ENCODE measurements around the gene RAVER2. TPM values are rescaled to one million over a fixed set of nuclear protein-coding genes. Genes with fewer than 3 reads are reported as not detected.

RAVER2 gene
- total RNA-seq, 1 experiment from 2014 or later: 12.9 TPM

GRCh38 chr1:64842224-64842623, 97.3 kb downstream of the RAVER2 start:
- Mint-ChIP-seq H3K27me3 (ENCODE audit: insufficient read depth, unreplicated experiment) (no peaks in the 10 kb centered on the region), H3K27ac (ENCODE audit: unreplicated experiment) (no peak overlapping the region), H3K4me1 (ENCODE audit: low read depth, unreplicated experiment) (no peaks in the 10 kb centered on the region), H3K36me3 (ENCODE audit: insufficient read depth, unreplicated experiment) (peaks cover 14% of the 10 kb centered on the region), H3K4me3 (ENCODE audit: unreplicated experiment) (no peak overlapping the region), H3K9me3 (ENCODE audit: unreplicated experiment) (no peaks in the 10 kb centered on the region)
- no peak for DNase-seq
- TF ChIP-seq CTCF (IDR thresholded peaks at IDR 0.05; ENCODE audit: insufficient read depth in 1 of 2, low read depth in 1 of 2, low read length in 1 of 2, severe bottlenecking in 1 of 2, unreplicated experiment in 1 of 2): no peak
- no peaks in the 10 kb centered on the region for H3K36me3 ChIP-seq (ENCODE audit: control insufficient read depth, insufficient read depth, low read length)
- intact Hi-C loops (cut with micrococcal nuclease; ENCODE audit: unreplicated experiment): no loop called here
- no peaks in the 10 kb centered on the region for H3K4me1 ChIP-seq
- CTCF ChIA-PET: no interaction called here
- no peaks in the 10 kb centered on the region for H3K27me3 ChIP-seq (replicated peaks; ENCODE audit: control insufficient read depth, insufficient read depth, low read length)
- POLR2A ChIA-PET: no interaction called here
- H3K4me3 ChIP-seq (ENCODE audit: low read depth, low read length): no peak overlapping the region
- no peaks in the 10 kb centered on the region for H3K9me3 ChIP-seq
- BruUV-seq (replicated peaks): no TSS peak

- Mint-ChIP-seq H3K4me1 (ENCODE audit: low read depth, unreplicated experiment) (no peaks in the 10 kb centered on the region), H3K36me3 (ENCODE audit: insufficient read depth, unreplicated experiment) (peaks cover 14% of the 10 kb centered on the region), H3K27me3 (ENCODE audit: insufficient read depth, unreplicated experiment) (no peaks in the 10 kb centered on the region), H3K9me3 (ENCODE audit: unreplicated experiment) (no peaks in the 10 kb centered on the region), H3K4me3 (ENCODE audit: unreplicated experiment) (no peak overlapping the region), H3K27ac (ENCODE audit: unreplicated experiment) (no peak overlapping the region)
- Histone ChIP-seq H3K4me1 (no peaks in the 10 kb centered on the region), H3K36me3 (ENCODE audit: control insufficient read depth, insufficient read depth, low read length) (no peaks in the 10 kb centered on the region), H3K9me3 (no peaks in the 10 kb centered on the region), H3K27me3 (replicated peaks; ENCODE audit: control insufficient read depth, insufficient read depth, low read length) (no peaks in the 10 kb centered on the region), H3K4me3 (ENCODE audit: low read depth, low read length) (no peak overlapping the region)
- CTCF ChIA-PET: no interaction called here
- BruUV-seq (replicated peaks): no TSS peak
- intact Hi-C loops (cut with micrococcal nuclease; ENCODE audit: unreplicated experiment): no loop called here
- POLR2A ChIA-PET: no interaction called here
- TF ChIP-seq CTCF (IDR thresholded peaks at IDR 0.05; ENCODE audit: insufficient read depth in 1 of 2, low read depth in 1 of 2, low read length in 1 of 2, severe bottlenecking in 1 of 2, unreplicated experiment in 1 of 2): no peak
- no peak for DNase-seq
Measured at GRCh38 chr1:64843675-64844074, 98.8 kb downstream of the RAVER2 start.

- Mint-ChIP-seq H3K4me1 (ENCODE audit: low read depth, unreplicated experiment) (no peaks in the 10 kb centered on the region), H3K4me3 (ENCODE audit: unreplicated experiment) (no peak overlapping the region), H3K9me3 (ENCODE audit: unreplicated experiment) (no peaks in the 10 kb centered on the region), H3K27me3 (ENCODE audit: insufficient read depth, unreplicated experiment) (no peaks in the 10 kb centered on the region), H3K36me3 (ENCODE audit: insufficient read depth, unreplicated experiment) (peaks cover 14% of the 10 kb centered on the region), H3K27ac (ENCODE audit: unreplicated experiment) (no peak overlapping the region)
- intact Hi-C loops (cut with micrococcal nuclease; ENCODE audit: unreplicated experiment): no loop called here
- no peak for DNase-seq
- POLR2A ChIA-PET: no interaction called here
- TF ChIP-seq CTCF (IDR thresholded peaks at IDR 0.05; ENCODE audit: insufficient read depth in 1 of 2, low read depth in 1 of 2, low read length in 1 of 2, severe bottlenecking in 1 of 2, unreplicated experiment in 1 of 2): no peak
- Histone ChIP-seq H3K36me3 (ENCODE audit: control insufficient read depth, insufficient read depth, low read length) (no peaks in the 10 kb centered on the region), H3K4me1 (no peaks in the 10 kb centered on the region), H3K27me3 (replicated peaks; ENCODE audit: control insufficient read depth, insufficient read depth, low read length) (no peaks in the 10 kb centered on the region), H3K4me3 (ENCODE audit: low read depth, low read length) (no peak overlapping the region), H3K9me3 (no peaks in the 10 kb centered on the region)
- BruUV-seq (replicated peaks): no TSS peak
- CTCF ChIA-PET: no interaction called here
Measured at GRCh38 chr1:64844175-64844574, 99.3 kb downstream of the RAVER2 start.
